GM12892 (cell line): Measurements from ENCODE around the gene CACNA2D3. TPM values are rescaled to one million over a fixed set of nuclear protein-coding genes. Genes with fewer than 3 reads are reported as not detected.

Source experiments
- DNase-seq: peaks from one replicate; pipeline ENCODE4 v3.0.0; 2011; ENCODE audit not compliant: insufficient read length
- FAIRE-seq: peaks from 2 replicates; lab custom pipeline; 2011; peaks lifted over from hg19 to GRCh38; lab: Jason Lieb, UNC
- POLR2A ChIP-seq: IDR thresholded peaks from 2 replicates; pipeline ENCODE4 v1.6.1; 2011; ENCODE audit warnings: low read depth, low read length, control low read depth
- POLR2AphosphoS5 ChIP-seq: IDR thresholded peaks from 2 replicates; pipeline ENCODE4 v1.6.1; 2011; ENCODE audit warnings: low read depth, low read length, control low read depth
- TAF1 ChIP-seq: IDR thresholded peaks from 2 replicates; pipeline ENCODE4 v1.6.1; 2011; ENCODE audit warnings: low read depth, mild to moderate bottlenecking, control low read depth, low read length, borderline replicate concordance
- polyA plus RNA-seq: library from polyadenylated mRNA; unstranded; fragments of >200 nt; gene quantifications from one replicate; pipeline ENCODE4 v1.2.1, GENCODE V29; 2012; ENCODE audit warnings: missing spikeins, inconsistent platforms; ENCODE audit not compliant: missing spikeins

CACNA2D3 gene
- polyA plus RNA-seq = not detected

DNA sequence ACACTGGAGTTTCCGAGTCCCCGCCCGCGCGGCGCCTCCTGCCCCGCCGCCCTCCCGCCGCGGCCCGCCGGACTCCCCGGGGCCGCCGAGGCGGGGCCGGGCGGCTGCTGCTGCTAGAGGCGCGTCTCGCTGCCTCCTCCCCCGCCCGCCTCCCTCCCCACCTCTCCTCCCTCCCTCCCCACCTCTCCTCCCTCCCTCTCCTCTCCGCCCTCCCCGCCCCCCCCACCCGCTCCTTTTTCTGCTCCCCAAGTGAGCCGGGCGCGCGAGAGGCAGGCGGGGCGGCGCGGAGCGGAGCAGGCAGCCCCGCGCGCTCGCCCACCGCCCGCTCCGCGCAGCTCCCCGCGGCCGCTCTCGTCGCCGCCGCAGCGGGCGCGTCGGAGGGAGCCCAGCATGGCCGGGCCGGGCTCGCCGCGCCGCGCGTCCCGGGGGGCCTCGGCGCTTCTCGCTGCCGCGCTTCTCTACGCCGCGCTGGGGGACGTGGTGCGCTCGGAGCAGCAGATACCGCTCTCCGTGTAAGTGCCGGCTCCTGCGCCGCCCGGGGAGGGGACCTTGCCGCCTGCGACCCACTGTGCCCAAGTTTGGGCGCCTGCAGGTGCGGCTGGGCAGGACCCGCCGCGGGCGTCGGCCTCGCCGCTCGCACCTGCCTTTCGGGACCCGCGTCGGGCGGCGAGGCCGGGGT is at the start of gene CACNA2D3:
Gene CACNA2D3, plus strand, starts transcription at position 229 of the 679 bp plus-strand sequence.
- no peak for DNase-seq
- FAIRE-seq = no peak
- no peak for TF ChIP-seq POLR2A
- no peak for TF ChIP-seq POLR2AphosphoS5
- TF ChIP-seq TAF1 = no peak

GRCh38 chr3:54073386-54073785 is 49.0 kb upstream of the CACNA2D3 start:
- DNase-seq (no peak), FAIRE-seq (no peak)
- TF ChIP-seq POLR2AphosphoS5 (no peak), POLR2A (no peak), TAF1 (no peak)

- no peak for FAIRE-seq
- TF ChIP-seq POLR2AphosphoS5 = no peak
- TF ChIP-seq POLR2A = no peak
- no peak for TF ChIP-seq TAF1
These were observed 43.0 kb upstream of the CACNA2D3 start for GRCh38 chr3:54079314-54079713.

DNA sequence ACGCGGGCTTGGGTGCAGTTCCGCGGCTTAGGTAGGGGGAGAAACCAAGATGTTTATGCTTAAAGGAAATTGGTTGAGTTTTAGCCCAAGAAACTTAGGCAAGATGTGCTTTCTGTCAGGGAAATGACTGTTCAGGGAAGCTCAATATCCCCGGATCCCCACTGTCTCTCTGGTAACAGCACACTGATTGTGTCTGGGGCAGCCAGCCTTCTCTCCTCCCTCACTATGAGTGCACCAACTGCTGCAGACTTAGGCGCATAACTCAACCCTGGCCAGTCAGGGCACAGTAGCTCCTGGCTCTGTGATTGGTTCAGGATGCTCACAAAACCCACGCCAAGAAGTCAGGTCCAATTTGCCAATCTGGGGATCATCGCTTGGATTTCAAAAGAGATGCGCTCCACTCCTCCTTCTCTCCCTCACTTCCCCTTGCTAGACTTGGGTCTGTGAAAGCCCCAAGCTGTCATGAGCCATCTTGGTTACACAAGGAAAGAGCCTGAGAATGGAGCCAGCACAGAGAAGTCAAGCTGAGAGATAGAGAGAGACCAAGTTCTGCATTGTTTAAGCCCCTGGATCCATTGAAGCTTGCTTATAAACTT is 42.5 kb upstream of the CACNA2D3 start:
- FAIRE-seq = no peak
- TF ChIP-seq POLR2A (no peak), TAF1 (no peak), POLR2AphosphoS5 (no peak)
- no peak for DNase-seq

More at GRCh38 chr3:54079314-54079713, 43.0 kb upstream of the CACNA2D3 start:
- DNase-seq = no peak

- no peak for FAIRE-seq
- TF ChIP-seq POLR2AphosphoS5 (no peak), TAF1 (no peak), POLR2A (no peak)
- DNase-seq = no peak
These were observed 38.4 kb upstream of the CACNA2D3 start for GRCh38 chr3:54083921-54084320.

DNA sequence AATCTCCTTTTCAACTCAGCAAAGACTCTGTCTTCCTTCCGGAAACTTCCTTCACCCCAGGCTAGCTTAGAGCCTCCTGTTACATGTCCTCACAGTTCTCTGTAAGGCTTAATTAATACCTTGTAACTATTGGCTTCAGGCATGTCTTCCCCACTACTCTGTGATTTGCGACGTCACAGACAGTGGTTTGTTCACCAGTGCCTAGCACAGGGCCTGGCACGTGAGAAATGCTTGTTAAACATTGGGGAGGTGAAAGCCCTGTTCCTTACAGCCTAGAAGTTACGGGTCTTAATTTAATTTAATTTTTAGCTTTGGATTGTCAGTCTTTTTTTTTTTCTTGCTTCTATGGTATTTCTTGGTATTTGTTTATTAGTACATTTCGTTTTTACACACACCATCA is 36.4 kb upstream of the CACNA2D3 start:
- TF ChIP-seq POLR2AphosphoS5 = no peak
- TF ChIP-seq POLR2A = no peak
- TF ChIP-seq TAF1 = no peak
- no peak for FAIRE-seq
- no peak for DNase-seq

GRCh38 chr3:54086652-54087405 is 35.5 kb upstream of the CACNA2D3 start:
- TF ChIP-seq POLR2AphosphoS5 = no peak
- TF ChIP-seq POLR2A = no peak
- TF ChIP-seq TAF1 = no peak
- FAIRE-seq (no peak), DNase-seq (no peak)

DNA sequence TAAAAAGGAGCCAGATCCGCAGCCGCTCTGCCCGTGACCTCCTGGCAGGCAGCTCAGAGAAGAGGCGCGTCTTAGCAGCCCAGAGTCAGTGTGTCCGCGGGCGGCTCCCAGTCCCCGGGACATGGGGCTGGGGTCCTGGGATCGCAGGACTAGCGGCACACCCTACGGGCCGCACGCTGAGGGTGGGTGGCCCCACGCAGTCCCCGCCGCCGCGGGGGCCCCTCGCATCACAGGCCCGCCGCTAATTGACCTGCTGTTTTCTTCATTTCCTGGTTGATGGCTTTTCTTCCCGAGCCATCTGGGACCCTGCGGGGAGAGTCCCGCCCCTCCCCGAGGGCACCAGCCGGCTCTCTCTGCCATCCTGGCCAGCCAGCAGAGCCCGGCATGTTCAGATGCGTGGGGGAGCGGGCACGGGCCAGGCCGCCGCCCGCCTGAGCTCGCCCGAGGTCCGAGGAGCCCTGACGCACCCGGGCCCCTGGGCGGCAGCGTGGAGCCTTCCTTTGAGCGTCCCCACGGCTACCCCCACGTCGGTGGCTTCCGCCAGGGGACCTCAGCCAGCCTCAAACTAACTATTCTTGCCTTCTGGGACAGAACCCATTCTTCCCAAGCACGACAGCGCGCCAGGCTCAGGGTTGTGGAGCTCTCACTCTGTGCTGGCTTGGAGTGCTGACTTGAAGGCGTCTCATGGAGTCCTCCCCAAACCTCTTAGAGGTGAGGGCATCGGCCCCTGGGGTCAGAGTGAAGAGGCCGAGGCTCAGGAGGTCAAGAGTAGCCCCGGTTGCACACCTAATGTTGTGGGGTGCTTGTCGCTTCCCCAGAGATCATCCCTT is 34.6 kb upstream of the CACNA2D3 start:
- no peak for FAIRE-seq
- no peak for DNase-seq
- TF ChIP-seq POLR2AphosphoS5 (no peak), TAF1 (no peak), POLR2A (no peak)

DNA sequence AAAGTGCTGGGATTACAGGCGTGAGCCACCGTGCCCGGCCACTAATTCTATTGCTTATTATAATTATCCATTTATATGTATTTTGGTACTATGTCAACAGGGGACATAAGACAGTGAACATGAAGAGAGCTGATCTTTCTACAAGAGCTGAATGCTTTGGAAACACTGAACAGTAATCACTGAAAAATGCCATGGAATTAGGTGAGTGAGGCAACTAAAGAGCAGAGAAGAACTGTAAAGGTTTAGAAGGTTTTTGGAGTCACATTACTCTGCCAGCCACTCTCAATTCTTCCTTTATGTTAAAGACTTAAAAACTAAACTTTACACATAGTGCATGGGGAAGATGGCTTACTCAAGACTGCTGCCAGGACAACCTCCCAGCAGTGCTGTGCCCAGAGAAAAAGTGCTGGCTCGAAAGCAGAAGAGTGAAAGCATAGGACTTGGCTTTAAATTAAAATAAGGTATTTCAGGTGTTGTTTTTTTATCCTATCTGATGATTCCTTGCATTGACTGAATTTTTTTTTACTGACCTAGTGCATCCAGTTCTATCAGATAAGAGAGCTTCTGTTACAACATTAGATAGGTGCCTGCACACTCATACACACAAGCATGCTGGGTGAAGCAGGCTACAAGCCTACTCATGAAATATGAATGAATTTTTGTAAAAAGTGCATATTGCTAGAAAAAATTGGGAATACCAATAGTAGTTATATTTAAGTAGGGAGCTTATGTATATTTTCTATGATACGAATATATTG is 28.7 kb upstream of the CACNA2D3 start:
- TF ChIP-seq POLR2A = no peak
- TF ChIP-seq POLR2AphosphoS5 = no peak
- no peak for TF ChIP-seq TAF1
- FAIRE-seq = no peak

DNA sequence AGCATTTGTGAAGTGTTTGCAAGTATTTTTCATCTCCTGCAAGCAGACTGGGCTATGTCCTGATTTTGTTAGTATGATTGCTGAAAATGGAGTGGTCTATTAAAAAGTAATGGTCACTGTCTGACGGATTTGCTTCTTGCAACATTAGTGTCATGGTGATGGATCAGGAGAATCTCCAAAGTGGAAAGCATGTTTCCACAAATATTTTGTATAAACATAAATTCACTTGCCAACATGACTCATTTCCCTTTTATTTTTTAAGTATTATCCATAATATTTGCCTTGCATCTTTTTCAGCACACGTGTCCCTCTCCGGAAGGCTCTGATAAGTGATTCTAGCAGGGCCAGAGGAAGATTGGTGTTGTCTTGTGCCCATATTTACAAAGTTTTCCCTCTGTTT is 27.4 kb upstream of the CACNA2D3 start:
- DNase-seq (no peak), FAIRE-seq (no peak)
- no peak for TF ChIP-seq POLR2AphosphoS5
- no peak for TF ChIP-seq POLR2A
- no peak for TF ChIP-seq TAF1

More for the DNA sequence above, 28.7 kb upstream of the CACNA2D3 start:
- DNase-seq = no peak

DNA sequence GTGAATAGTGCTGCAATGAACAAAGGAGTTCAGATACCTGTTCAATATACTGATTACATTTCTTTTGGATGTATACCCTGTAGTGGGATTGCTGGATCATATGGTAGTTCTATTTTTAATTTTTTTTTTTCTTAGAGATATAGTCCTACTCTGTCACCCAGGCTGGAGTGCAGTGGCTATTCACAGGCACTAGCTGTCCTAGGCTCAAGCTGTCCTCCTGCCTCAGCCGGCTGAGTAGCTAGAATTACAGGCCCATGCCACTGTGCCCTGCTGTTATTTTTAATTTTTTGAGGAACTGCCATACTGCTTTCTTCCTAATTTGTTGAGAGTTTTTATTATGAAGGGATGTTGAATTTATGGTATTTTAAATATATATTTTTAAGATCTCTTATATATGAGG is 23.0 kb upstream of the CACNA2D3 start:
- no peak for TF ChIP-seq TAF1
- TF ChIP-seq POLR2AphosphoS5 = no peak
- no peak for TF ChIP-seq POLR2A
- no peak for FAIRE-seq
- DNase-seq = no peak
